ENCODE data around the gene GEMIN2.

- TF ChIP-seq CTCF (conservative IDR thresholded peaks at IDR 0.05 in 1 of 2, IDR thresholded peaks at IDR 0.05 in 1 of 2; ENCODE audit: low read depth in 1 of 2, low read length in 2 of 2) (no peak), EZH2 (IDR thresholded peaks at IDR 0.05; ENCODE audit: low read length, missing control alignments) (no peak)
Observed at GRCh38 chr14:39174560-39175444, 60.7 kb downstream of the GEMIN2 start, which contains the start of gene PNN.
